ENCODE measurements around the gene GFI1B.

DNA sequence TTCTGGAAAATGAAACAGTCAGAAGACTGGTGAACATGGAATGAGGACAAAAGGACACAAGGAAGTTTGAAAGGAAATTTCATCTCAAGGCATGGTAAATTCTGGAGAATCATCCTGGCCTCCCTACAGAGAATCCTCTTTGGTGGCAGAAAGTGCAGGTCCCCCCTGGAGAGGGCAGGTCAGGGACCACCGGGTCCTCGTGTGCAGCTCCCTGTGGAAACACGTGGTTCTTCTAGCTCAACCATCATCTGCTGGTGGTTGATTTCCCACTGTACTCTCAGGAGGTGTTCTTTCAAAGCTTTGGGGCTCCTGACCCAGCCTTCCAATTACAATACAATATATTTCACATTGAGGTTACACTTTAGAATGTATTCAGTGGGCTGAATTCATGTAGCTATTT, 49.7 kb downstream of the GFI1B start:
- TF ChIP-seq, protein P1, sequence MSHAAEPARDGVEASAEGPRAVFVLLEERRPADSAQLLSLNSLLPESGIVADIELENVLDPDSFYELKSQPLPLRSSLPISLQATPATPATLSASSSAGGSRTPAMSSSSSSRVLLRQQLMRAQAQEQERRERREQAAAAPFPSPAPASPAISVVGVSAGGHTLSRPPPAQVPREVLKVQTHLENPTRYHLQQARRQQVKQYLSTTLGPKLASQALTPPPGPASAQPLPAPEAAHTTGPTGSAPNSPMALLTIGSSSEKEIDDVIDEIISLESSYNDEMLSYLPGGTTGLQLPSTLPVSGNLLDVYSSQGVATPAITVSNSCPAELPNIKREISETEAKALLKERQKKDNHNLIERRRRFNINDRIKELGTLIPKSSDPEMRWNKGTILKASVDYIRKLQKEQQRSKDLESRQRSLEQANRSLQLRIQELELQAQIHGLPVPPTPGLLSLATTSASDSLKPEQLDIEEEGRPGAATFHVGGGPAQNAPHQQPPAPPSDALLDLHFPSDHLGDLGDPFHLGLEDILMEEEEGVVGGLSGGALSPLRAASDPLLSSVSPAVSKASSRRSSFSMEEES (CRISPR knock-in tag; IDR thresholded peaks at IDR 0.05): no peak
- TF ChIP-seq, protein P2, sequence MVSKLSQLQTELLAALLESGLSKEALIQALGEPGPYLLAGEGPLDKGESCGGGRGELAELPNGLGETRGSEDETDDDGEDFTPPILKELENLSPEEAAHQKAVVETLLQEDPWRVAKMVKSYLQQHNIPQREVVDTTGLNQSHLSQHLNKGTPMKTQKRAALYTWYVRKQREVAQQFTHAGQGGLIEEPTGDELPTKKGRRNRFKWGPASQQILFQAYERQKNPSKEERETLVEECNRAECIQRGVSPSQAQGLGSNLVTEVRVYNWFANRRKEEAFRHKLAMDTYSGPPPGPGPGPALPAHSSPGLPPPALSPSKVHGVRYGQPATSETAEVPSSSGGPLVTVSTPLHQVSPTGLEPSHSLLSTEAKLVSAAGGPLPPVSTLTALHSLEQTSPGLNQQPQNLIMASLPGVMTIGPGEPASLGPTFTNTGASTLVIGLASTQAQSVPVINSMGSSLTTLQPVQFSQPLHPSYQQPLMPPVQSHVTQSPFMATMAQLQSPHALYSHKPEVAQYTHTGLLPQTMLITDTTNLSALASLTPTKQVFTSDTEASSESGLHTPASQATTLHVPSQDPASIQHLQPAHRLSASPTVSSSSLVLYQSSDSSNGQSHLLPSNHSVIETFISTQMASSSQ (IDR thresholded peaks at IDR 0.05; ENCODE audit: low read depth): no peak
- TF ChIP-seq, protein P2 (CRISPR knock-in tag; IDR thresholded peaks at IDR 0.05; ENCODE audit: borderline replicate concordance): no peak
- TF ChIP-seq, protein P3, sequence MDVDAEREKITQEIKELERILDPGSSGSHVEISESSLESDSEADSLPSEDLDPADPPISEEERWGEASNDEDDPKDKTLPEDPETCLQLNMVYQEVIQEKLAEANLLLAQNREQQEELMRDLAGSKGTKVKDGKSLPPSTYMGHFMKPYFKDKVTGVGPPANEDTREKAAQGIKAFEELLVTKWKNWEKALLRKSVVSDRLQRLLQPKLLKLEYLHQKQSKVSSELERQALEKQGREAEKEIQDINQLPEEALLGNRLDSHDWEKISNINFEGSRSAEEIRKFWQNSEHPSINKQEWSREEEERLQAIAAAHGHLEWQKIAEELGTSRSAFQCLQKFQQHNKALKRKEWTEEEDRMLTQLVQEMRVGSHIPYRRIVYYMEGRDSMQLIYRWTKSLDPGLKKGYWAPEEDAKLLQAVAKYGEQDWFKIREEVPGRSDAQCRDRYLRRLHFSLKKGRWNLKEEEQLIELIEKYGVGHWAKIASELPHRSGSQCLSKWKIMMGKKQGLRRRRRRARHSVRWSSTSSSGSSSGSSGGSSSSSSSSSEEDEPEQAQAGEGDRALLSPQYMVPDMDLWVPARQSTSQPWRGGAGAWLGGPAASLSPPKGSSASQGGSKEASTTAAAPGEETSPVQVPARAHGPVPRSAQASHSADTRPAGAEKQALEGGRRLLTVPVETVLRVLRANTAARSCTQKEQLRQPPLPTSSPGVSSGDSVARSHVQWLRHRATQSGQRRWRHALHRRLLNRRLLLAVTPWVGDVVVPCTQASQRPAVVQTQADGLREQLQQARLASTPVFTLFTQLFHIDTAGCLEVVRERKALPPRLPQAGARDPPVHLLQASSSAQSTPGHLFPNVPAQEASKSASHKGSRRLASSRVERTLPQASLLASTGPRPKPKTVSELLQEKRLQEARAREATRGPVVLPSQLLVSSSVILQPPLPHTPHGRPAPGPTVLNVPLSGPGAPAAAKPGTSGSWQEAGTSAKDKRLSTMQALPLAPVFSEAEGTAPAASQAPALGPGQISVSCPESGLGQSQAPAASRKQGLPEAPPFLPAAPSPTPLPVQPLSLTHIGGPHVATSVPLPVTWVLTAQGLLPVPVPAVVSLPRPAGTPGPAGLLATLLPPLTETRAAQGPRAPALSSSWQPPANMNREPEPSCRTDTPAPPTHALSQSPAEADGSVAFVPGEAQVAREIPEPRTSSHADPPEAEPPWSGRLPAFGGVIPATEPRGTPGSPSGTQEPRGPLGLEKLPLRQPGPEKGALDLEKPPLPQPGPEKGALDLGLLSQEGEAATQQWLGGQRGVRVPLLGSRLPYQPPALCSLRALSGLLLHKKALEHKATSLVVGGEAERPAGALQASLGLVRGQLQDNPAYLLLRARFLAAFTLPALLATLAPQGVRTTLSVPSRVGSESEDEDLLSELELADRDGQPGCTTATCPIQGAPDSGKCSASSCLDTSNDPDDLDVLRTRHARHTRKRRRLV (CRISPR knock-in tag; IDR thresholded peaks at IDR 0.05): no peak
- TF ChIP-seq EP300 (IDR thresholded peaks at IDR 0.05; ENCODE audit: low read depth in 2 of 2, low read length in 2 of 2) (no peak), EP300 (CRISPR knock-in tag; IDR thresholded peaks at IDR 0.05; ENCODE audit: borderline replicate concordance) (no peak), TCF7 (IDR thresholded peaks at IDR 0.05; ENCODE audit: low read depth) (no peak)

All from HepG2 (cell line).